HCT116 (cell line): ENCODE measurements around the gene DTNB. TPM values are rescaled to one million over a fixed set of nuclear protein-coding genes. Genes with fewer than 3 reads are reported as not detected.

ENCODE experiments used
- ATAC-seq: fragments of 200-7000 bp; cut with Tn5 transposase; 2 replicates; pipeline ENCODE4 v1.9.1; 2020; ENCODE audit warnings: mild to moderate bottlenecking, moderate library complexity
- BruUV-seq: library from RNA; stranded (reverse); fragments of 400-500 nt; replicated peaks from 2 replicates; lab custom pipeline; 2021; lab: Mats Ljungman, UMichigan
- CTCF ChIA-PET: fragments of 300-600 bp; sonication (Branson Sonifier 250); formaldehyde crosslinking; loops from one replicate; lab custom pipeline; 2021; ENCODE audit warnings: antibody characterized with exemption; lab: Charles Lee
- POLR2A ChIA-PET: fragments of 300-600, 350-600 bp; sonication (Branson Sonifier 250); formaldehyde crosslinking; loops from one replicate; lab custom pipeline; 2021; ENCODE audit warnings: antibody characterized with exemption; lab: Charles Lee
- RAD21 ChIA-PET, 2 experiments: fragments of 300-600 bp; sonication (Branson Sonifier 250); formaldehyde crosslinking; loops; one replicate each; lab custom pipeline; 2023; ENCODE audit warnings: low total read pairs in 2 of 2; ENCODE audit not compliant: uncharacterized antibody in 2 of 2, unreplicated experiment in 2 of 2, low non-redundant PET in 1 of 2; lab: Charles Lee
- DNase-seq: peaks from one replicate; pipeline ENCODE4 v3.0.0-alpha.2; 2010; ENCODE audit warnings: low read depth, low spot score
- H2AFZ ChIP-seq: fragments of 200-600 bp; shearing (Covaris generic), sonication (generic); 2 replicates; pipeline ENCODE4 v1.6.1; 2017; ENCODE audit warnings: low read depth, mixed run types, mixed read lengths, antibody characterized with exemption, low read length; ENCODE audit not compliant: poor library complexity, severe bottlenecking
- H3K27ac ChIP-seq: 2 replicates; pipeline ENCODE4 v1.5.1; 2012; ENCODE audit warnings: low read depth, low read length
- H3K27me3 ChIP-seq: fragments of 200-600 bp; sonication (generic); 2 replicates; pipeline ENCODE4 v1.6.1; 2016; ENCODE audit warnings: mixed run types, low read length, mixed read lengths; ENCODE audit not compliant: insufficient read depth
- H3K36me3 ChIP-seq, 2 experiments: fragments of 200-500 bp in 1 of 2; fragments of 200-600 bp in 1 of 2; sonication (Bioruptor generic) in 1 of 2; sonication (generic) in 1 of 2; 2 replicates each; pipeline versions ENCODE4 v1.5.1 to v1.6.1; 2014 to 2016; ENCODE audit warnings: low read length in 2 of 2, inconsistent platforms in 1 of 2, mixed read lengths in 1 of 2, mixed run types in 1 of 2; ENCODE audit not compliant: insufficient read depth in 2 of 2, control insufficient read depth in 1 of 2
- H3K4me1 ChIP-seq, 2 experiments: fragments of 200-600 bp in 1 of 2; sonication (generic) in 1 of 2; 2 replicates each; pipeline versions ENCODE4 v1.5.1 to v1.6.1; 2012 to 2017; ENCODE audit warnings: low read length in 2 of 2, inconsistent platforms in 1 of 2, mild to moderate bottlenecking in 1 of 2, mixed read lengths in 1 of 2, mixed run types in 1 of 2, moderate library complexity in 1 of 2; ENCODE audit not compliant: insufficient read depth in 2 of 2, control insufficient read depth in 1 of 2
- H3K4me2 ChIP-seq: fragments of 200-600 bp; sonication (generic); 2 replicates; pipeline ENCODE4 v1.6.1; 2017; ENCODE audit warnings: mixed run types, low read length, mixed read lengths
- H3K4me3 ChIP-seq, 2 experiments: fragments of 200-600 bp in 1 of 2; sonication (generic) in 1 of 2; replicated peaks in 1 of 2; 2 replicates each; pipeline ENCODE4 v1.5.1; 2011 to 2016; ENCODE audit warnings: low read length in 2 of 2, control low read depth in 1 of 2, low read depth in 1 of 2, mild to moderate bottlenecking in 1 of 2, mixed read lengths in 1 of 2, mixed run types in 1 of 2
- H3K79me2 ChIP-seq: fragments of 200-600 bp; sonication (generic); 2 replicates; pipeline ENCODE4 v1.6.1; 2017; ENCODE audit warnings: mild to moderate bottlenecking, mixed run types, low read length, moderate library complexity, mixed read lengths; ENCODE audit not compliant: insufficient read depth
- H3K9ac ChIP-seq: fragments of 200-600 bp; sonication (generic); 2 replicates; pipeline ENCODE4 v1.6.1; 2016; ENCODE audit warnings: low read length, mixed read lengths
- H3K9me2 ChIP-seq: fragments of 200-600 bp; sonication (generic), shearing (Covaris generic); 2 replicates; pipeline ENCODE4 v1.6.1; 2017; ENCODE audit warnings: mixed run types, mild to moderate bottlenecking, moderate library complexity; ENCODE audit not compliant: insufficient read depth
- H3K9me3 ChIP-seq, 2 experiments: fragments of 200-500 bp in 1 of 2; fragments of 200-600 bp in 1 of 2; sonication (Bioruptor generic) in 1 of 2; sonication (generic) in 1 of 2; 2 replicates each; pipeline ENCODE4 v1.6.1; 2014 to 2017; ENCODE audit warnings: low read length in 2 of 2, mixed read lengths in 2 of 2, inconsistent platforms in 1 of 2, low read depth in 1 of 2, mild to moderate bottlenecking in 1 of 2, mixed run types in 1 of 2, moderate library complexity in 1 of 2; ENCODE audit not compliant: control insufficient read depth in 1 of 2, insufficient read depth in 1 of 2
- H4K20me1 ChIP-seq: fragments of 200-600 bp; sonication (generic), shearing (Covaris generic); 2 replicates; pipeline ENCODE4 v1.6.1; 2017; ENCODE audit warnings: mixed run types, mild to moderate bottlenecking, moderate library complexity; ENCODE audit not compliant: insufficient read depth
- CBX3 ChIP-seq: IDR thresholded peaks from 2 replicates; pipeline ENCODE4 v1.6.1; 2012; ENCODE audit warnings: low read depth
- EZH2 ChIP-seq: fragments of 200-600 bp; sonication (generic); IDR thresholded peaks from 2 replicates; pipeline ENCODE4 v1.6.1; 2017; ENCODE audit warnings: antibody characterized with exemption, mixed run types
- FOSL1 ChIP-seq: IDR thresholded peaks from 2 replicates; pipeline ENCODE4 v1.6.1; 2012; ENCODE audit warnings: low read depth
- POLR2A ChIP-seq: IDR thresholded peaks from 2 replicates; pipeline ENCODE4 v1.7.0; 2011; ENCODE audit warnings: borderline replicate concordance; ENCODE audit not compliant: insufficient read depth, insufficient read length; ENCODE audit errors: extremely low read depth
- POLR2AphosphoS5 ChIP-seq: IDR thresholded peaks from 2 replicates; pipeline ENCODE4 v1.6.1; 2011; ENCODE audit warnings: mild to moderate bottlenecking, low read depth, low read length, moderate library complexity
- SRF ChIP-seq: IDR thresholded peaks from 2 replicates; pipeline ENCODE4 v1.6.1; 2012; ENCODE audit warnings: low read depth
- YY1 ChIP-seq: IDR thresholded peaks from 2 replicates; pipeline ENCODE4 v1.6.1; 2011; ENCODE audit warnings: low read length, low read depth, moderate library complexity, mild to moderate bottlenecking; ENCODE audit not compliant: insufficient replicate concordance; ENCODE audit errors: extremely low read depth
- intact Hi-C: fragments of 100-400 bp; cut with micrococcal nuclease; formaldehyde crosslinking; loops from 2 replicates; pipeline ENCODE4 v1.10.0; 2022
- total RNA-seq: library from RNA; stranded (reverse); gene quantifications from one replicate; pipeline ENCODE4 v1.2.1, GENCODE V29; 2021; ENCODE audit not compliant: unreplicated experiment
- TF ChIP-seq, protein P1 (sequence below): IDR thresholded peaks from 2 replicates; pipeline ENCODE4 v1.6.1; 2012
- TF ChIP-seq, protein P2 (sequence below): IDR thresholded peaks from 2 replicates; pipeline ENCODE4 v1.6.1; 2012; ENCODE audit warnings: low read depth

DTNB gene
- total RNA-seq, 1 experiment from 2014 or later, result 30.2 TPM

GRCh38 chr2:25615920-25616319 is 57.5 kb downstream of the DTNB start:
- no peaks in the 10 kb centered on the region for H3K9me3 ChIP-seq
- H3K9ac ChIP-seq, result no peak overlapping the region
- H2AFZ ChIP-seq, result no peak overlapping the region
- intact Hi-C loops, result no loop called here
- no peaks in the 10 kb centered on the region for H3K36me3 ChIP-seq
- H3K4me3 ChIP-seq, result no peak overlapping the region
- H3K4me2 ChIP-seq, result no peak overlapping the region
- TF ChIP-seq, protein P1, sequence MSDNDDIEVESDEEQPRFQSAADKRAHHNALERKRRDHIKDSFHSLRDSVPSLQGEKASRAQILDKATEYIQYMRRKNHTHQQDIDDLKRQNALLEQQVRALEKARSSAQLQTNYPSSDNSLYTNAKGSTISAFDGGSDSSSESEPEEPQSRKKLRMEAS, result no peak
- TF ChIP-seq YY1, result no peak
- H4K20me1 ChIP-seq, result no peaks in the 10 kb centered on the region
- ChIA-PET POLR2A (no interaction called here), RAD21 (no interaction called here), CTCF (interaction anchor here (0.7 to 1.2 kb wide), 2 partner anchors 49 to 84 kb away, joined by 3 read pairs; no protein-coding TSS in a partner anchor)
- H3K27ac ChIP-seq, result no peak overlapping the region
- H3K4me1 ChIP-seq, result peaks cover 12 to 15% of the 10 kb centered on the region in 2 experiments
- BruUV-seq, result no TSS peak
- DNase-seq, result no peak
- H3K27me3 ChIP-seq, result no peaks in the 10 kb centered on the region
- H3K79me2 ChIP-seq, result no peaks in the 10 kb centered on the region
- no peaks in the 10 kb centered on the region for H3K9me2 ChIP-seq
- no peak for ATAC-seq

GRCh38 chr2:25615386-25615785 is 58.0 kb downstream of the DTNB start:
- Histone ChIP-seq H3K79me2 (no peaks in the 10 kb centered on the region), H3K9me2 (no peaks in the 10 kb centered on the region), H3K27me3 (no peaks in the 10 kb centered on the region), H3K4me3 (no peak overlapping the region), H3K9me3 (no peaks in the 10 kb centered on the region), H3K36me3 (no peaks in the 10 kb centered on the region), H3K9ac (no peak overlapping the region), H3K4me1 (peaks cover 12 to 15% of the 10 kb centered on the region in 2 experiments), H4K20me1 (no peaks in the 10 kb centered on the region), H3K27ac (no peak overlapping the region), H2AFZ (no peak overlapping the region), H3K4me2 (no peak overlapping the region)
- ChIA-PET POLR2A (no interaction called here), CTCF (interaction anchor here (0.7 to 1.2 kb wide), 2 partner anchors 49 to 85 kb away, joined by 3 read pairs; no protein-coding TSS in a partner anchor), RAD21 (no interaction called here)
- no TSS peak for BruUV-seq
- TF ChIP-seq FOSL1, result no peak
- TF ChIP-seq, protein P2, sequence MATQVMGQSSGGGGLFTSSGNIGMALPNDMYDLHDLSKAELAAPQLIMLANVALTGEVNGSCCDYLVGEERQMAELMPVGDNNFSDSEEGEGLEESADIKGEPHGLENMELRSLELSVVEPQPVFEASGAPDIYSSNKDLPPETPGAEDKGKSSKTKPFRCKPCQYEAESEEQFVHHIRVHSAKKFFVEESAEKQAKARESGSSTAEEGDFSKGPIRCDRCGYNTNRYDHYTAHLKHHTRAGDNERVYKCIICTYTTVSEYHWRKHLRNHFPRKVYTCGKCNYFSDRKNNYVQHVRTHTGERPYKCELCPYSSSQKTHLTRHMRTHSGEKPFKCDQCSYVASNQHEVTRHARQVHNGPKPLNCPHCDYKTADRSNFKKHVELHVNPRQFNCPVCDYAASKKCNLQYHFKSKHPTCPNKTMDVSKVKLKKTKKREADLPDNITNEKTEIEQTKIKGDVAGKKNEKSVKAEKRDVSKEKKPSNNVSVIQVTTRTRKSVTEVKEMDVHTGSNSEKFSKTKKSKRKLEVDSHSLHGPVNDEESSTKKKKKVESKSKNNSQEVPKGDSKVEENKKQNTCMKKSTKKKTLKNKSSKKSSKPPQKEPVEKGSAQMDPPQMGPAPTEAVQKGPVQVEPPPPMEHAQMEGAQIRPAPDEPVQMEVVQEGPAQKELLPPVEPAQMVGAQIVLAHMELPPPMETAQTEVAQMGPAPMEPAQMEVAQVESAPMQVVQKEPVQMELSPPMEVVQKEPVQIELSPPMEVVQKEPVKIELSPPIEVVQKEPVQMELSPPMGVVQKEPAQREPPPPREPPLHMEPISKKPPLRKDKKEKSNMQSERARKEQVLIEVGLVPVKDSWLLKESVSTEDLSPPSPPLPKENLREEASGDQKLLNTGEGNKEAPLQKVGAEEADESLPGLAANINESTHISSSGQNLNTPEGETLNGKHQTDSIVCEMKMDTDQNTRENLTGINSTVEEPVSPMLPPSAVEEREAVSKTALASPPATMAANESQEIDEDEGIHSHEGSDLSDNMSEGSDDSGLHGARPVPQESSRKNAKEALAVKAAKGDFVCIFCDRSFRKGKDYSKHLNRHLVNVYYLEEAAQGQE, result no peak
- TF ChIP-seq CBX3, result no peak
- no peak for TF ChIP-seq POLR2A
- TF ChIP-seq EZH2, result no peak
- TF ChIP-seq SRF, result no peak
- no peak for TF ChIP-seq POLR2AphosphoS5
- intact Hi-C loops, result no loop called here
- DNase-seq (no peak), ATAC-seq (no peak)
